Measurements from ENCODE around the gene RTN4R. TPM values are rescaled to one million over a fixed set of nuclear protein-coding genes. Genes with fewer than 3 reads are reported as not detected.
A peak's percentile ranks its signal among the peaks of the same experiment; 100 is the strongest.

Gene RTN4R
- total and polyA plus RNA-seq, 9 of the 15 experiments (the other 6 are each of a cell fraction or from before 2014, with no cell fraction given): 0.04 to 2.8 (median 1.4) TPM; not detected in 3

DNA sequence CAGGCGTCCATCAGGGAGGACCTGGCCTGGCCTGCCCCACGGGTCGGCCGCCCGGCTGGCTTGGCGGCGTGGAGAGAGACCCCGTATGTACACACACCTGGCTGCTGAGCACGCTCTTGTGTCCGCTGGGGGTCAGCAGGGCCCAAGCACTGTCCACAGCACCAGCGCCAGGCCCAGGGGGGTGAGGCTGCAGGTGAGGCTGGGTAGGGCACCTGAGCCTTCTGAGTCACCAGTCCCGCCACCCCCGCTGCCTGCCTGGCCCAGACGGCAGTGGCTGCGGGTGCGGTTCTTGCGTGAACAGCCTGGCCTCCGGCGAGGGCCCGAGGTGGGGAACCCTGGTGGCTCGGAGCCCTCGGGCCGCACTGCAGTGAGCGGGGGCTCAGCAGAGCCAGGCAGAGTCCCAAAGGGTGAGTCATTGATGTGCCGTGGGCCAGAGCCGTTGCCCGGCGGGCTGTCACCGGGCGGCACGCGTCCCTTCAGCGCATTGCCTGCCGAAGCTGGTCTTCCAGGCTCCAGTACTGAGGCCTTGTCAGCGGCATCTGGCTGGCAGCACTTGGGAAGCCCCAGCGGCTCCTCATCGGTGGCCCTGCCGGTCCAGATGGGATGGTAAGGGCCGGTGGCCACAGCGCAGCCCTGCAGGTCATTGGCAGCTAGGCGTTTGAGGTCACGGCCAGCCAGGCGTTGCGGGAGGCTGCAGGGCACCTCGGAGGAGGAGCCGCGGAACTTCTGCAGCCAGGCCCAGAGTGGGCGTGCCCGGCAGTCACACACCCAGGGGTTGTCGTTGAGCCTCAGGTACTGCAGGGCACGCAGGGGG lies 26.3 kb downstream of the RTN4R start:
- no peak for FAIRE-seq
- in situ Hi-C loops (cut with MboI) (no loop called here), intact Hi-C loops (cut with micrococcal nuclease) (no loop called here)
- Histone ChIP-seq H3K4me3 (no peak overlapping the region), H3K4me1 (replicated peaks in 1 of 2; ENCODE audit: control insufficient read depth in 2 of 2, insufficient read depth in 2 of 2, low read length in 2 of 2) (peaks cover 16 to 97% of the 10 kb centered on the region in 2 experiments; a peak in 3 of 5 replicates), H3K79me2 (ENCODE audit: control insufficient read depth, insufficient read depth, low read length) (no peaks in the 10 kb centered on the region), H3K9ac (ENCODE audit: insufficient read depth in 1 of 2, low read depth in 2 of 2, low read length in 2 of 2) (no peak overlapping the region; a peak in 1 of 4 replicates), H3K9me3 (replicated peaks; ENCODE audit: control insufficient read depth, insufficient read depth, low read depth, low read length) (no peaks in the 10 kb centered on the region), H4K20me1 (replicated peaks; ENCODE audit: control insufficient read depth, insufficient read depth, low read length) (peaks cover 54% of the 10 kb centered on the region), H3K27me3 (ENCODE audit: control insufficient read depth in 2 of 2, insufficient read depth in 2 of 2, low read length in 2 of 2) (peaks cover 29 to 96% of the 10 kb centered on the region in 2 experiments; a peak in 4 of 5 replicates), H3K4me2 (ENCODE audit: insufficient read depth, low read length) (no peak overlapping the region), H3K36me3 (ENCODE audit: control insufficient read depth, insufficient read depth, low read length) (no peaks in the 10 kb centered on the region), H2AFZ (ENCODE audit: low read depth, low read length) (no peak overlapping the region), H3K27ac (ENCODE audit: extremely low read depth, low read depth, low read length) (no peak overlapping the region), H3K9me1 (ENCODE audit: control insufficient read depth, insufficient read depth, low read length) (peaks cover 7% of the 10 kb centered on the region)
- CTCF ChIA-PET (ENCODE audit: low intra/inter-chr PET ratio): interaction anchor here (1.0 kb wide), 1 partner anchor 27 kb away, joined by 7 read pairs; no protein-coding TSS in a partner anchor
- no peak for DNase-seq (ENCODE audit: extremely low read depth in 1 of 4, low spot score in 3 of 4)
- POLR2A ChIA-PET: no interaction called here
- WGBS (ENCODE audit: insufficient coverage, low coverage, missing lambda C conversion rate): 46% methylated on average over 51 of the region's 51 CpGs
- no peak for ATAC-seq
- no TSS peak for BruUV-seq (replicated peaks)
- TF ChIP-seq, protein P1, sequence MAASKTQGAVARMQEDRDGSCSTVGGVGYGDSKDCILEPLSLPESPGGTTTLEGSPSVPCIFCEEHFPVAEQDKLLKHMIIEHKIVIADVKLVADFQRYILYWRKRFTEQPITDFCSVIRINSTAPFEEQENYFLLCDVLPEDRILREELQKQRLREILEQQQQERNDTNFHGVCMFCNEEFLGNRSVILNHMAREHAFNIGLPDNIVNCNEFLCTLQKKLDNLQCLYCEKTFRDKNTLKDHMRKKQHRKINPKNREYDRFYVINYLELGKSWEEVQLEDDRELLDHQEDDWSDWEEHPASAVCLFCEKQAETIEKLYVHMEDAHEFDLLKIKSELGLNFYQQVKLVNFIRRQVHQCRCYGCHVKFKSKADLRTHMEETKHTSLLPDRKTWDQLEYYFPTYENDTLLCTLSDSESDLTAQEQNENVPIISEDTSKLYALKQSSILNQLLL (CRISPR knock-in tag; IDR thresholded peaks at IDR 0.05; ENCODE audit: borderline replicate concordance): peak; percentile 52; the same call in 1 of the 2 replicates
- peak; percentile 76; the same call in 1 of the 2 replicates for TF ChIP-seq HNRNPL (IDR thresholded peaks at IDR 0.05; ENCODE audit: low read depth, low read length)
- TF ChIP-seq ZKSCAN1 (IDR thresholded peaks at IDR 0.05; ENCODE audit: low read depth, low read length): no peak
- peak; percentile 59; the same call in 1 of the 2 replicates for TF ChIP-seq RREB1 (CRISPR knock-in tag; IDR thresholded peaks at IDR 0.05)
- 0 out of 2 replicates have a peak, but pooled peaks have one; percentile 26 for TF ChIP-seq ZNF76 (CRISPR knock-in tag; IDR thresholded peaks at IDR 0.05; ENCODE audit: borderline replicate concordance)
- TF ChIP-seq MECOM (CRISPR knock-in tag; IDR thresholded peaks at IDR 0.05): no peak
- no peak for TF ChIP-seq POLR2A (conservative IDR thresholded peaks at IDR 0.05)
- peak; percentile 58 for TF ChIP-seq ZNF184 (CRISPR knock-in tag; IDR thresholded peaks at IDR 0.05)
- TF ChIP-seq ATF3 (IDR thresholded peaks at IDR 0.05): peak; percentile 46
- no peak for TF ChIP-seq ATF3 (CRISPR knock-in tag; conservative IDR thresholded peaks at IDR 0.05)
- 0 out of 2 replicates have a peak, but pooled peaks have one; percentile 34 for TF ChIP-seq FOXO4 (CRISPR knock-in tag; IDR thresholded peaks at IDR 0.05)

All from K562 (cell line).